ENCODE data around the gene COG3. TPM values are rescaled to one million over a fixed set of nuclear protein-coding genes. Genes with fewer than 3 reads are reported as not detected.

The COG3 gene
- total RNA-seq, 1 donor from 2014 or later: 23.1 TPM

- no peak for DNase-seq (ENCODE audit: low spot score)
- no peaks in the 10 kb centered on the region for H3K27me3 Mint-ChIP-seq (ENCODE audit: unreplicated experiment)
- H3K36me3 Mint-ChIP-seq (ENCODE audit: low read depth, unreplicated experiment): peaks cover 27% of the 10 kb centered on the region
- no peaks in the 10 kb centered on the region for H3K9me3 Mint-ChIP-seq (ENCODE audit: unreplicated experiment)
- no peak overlapping the region for H3K27ac Mint-ChIP-seq (ENCODE audit: unreplicated experiment)
- no peak overlapping the region for H3K4me3 Mint-ChIP-seq (ENCODE audit: unreplicated experiment)
- H3K4me1 Mint-ChIP-seq (ENCODE audit: unreplicated experiment): peaks cover 5% of the 10 kb centered on the region
- TF ChIP-seq, protein P1, sequence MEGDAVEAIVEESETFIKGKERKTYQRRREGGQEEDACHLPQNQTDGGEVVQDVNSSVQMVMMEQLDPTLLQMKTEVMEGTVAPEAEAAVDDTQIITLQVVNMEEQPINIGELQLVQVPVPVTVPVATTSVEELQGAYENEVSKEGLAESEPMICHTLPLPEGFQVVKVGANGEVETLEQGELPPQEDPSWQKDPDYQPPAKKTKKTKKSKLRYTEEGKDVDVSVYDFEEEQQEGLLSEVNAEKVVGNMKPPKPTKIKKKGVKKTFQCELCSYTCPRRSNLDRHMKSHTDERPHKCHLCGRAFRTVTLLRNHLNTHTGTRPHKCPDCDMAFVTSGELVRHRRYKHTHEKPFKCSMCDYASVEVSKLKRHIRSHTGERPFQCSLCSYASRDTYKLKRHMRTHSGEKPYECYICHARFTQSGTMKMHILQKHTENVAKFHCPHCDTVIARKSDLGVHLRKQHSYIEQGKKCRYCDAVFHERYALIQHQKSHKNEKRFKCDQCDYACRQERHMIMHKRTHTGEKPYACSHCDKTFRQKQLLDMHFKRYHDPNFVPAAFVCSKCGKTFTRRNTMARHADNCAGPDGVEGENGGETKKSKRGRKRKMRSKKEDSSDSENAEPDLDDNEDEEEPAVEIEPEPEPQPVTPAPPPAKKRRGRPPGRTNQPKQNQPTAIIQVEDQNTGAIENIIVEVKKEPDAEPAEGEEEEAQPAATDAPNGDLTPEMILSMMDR (IDR thresholded peaks at IDR 0.05; ENCODE audit: unreplicated experiment): no peak
These were observed 57.8 kb downstream of the COG3 start for GRCh38 chr13:45522571-45522970.

DNA sequence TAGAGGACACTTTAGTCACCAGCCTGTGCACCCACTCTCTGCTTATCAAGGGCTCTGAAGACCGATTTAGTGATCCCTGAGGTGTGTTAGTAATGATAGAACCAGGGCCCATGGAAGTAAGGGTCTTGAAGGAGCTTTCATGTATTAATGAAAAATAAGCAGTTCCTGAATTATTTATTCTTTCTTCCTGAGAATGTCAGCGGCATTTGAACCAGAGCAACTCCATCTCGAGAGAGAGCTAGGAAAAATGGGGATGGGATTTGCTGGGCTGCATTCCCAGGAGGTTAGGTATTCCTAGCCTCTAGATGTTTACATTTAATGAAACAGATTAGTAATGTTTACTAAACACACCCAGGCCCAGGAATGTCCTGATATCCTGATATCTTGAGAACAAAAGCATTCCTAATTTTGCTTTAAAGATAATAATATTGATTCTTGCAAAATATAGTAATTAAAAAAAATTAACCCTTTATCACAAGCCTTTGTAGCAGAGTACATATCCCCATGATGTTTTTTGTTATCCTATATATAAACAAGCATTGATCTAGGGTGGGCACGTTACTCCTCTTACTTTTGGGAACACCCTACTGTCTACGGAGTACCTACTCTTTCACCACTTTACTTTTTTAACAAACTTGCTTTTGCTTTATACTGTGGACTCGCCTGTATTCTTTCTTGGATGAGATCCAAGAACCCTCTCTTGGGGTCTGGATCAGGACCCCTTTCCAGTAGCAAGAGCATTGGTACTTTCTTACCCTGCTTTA lies 63.1 kb downstream of the COG3 start:
- H3K27me3 Mint-ChIP-seq (ENCODE audit: unreplicated experiment): no peaks in the 10 kb centered on the region
- peaks cover 2% of the 10 kb centered on the region for H3K4me1 Mint-ChIP-seq (ENCODE audit: unreplicated experiment)
- peaks cover 15% of the 10 kb centered on the region for H3K36me3 Mint-ChIP-seq (ENCODE audit: low read depth, unreplicated experiment)

DNA sequence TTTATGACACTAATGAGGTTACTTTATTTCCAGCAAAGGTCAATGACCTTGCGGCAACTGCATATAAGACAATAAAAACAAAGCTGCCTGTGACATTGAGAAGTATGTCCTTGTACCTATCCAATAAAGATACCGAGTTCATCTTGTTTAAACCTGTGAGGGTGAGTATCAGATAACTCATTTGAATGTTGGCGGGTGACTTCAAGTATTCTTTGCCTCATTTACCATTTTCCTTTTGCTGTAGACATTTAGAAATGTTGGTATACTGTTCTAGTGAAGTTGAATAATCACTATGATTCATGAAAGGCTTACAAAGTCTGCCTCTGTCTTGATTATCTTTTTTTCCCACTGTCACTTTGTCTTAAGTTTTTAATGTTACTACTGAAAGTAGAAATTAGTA lies 65.0 kb downstream of the COG3 start:
- Mint-ChIP-seq H3K4me1 (ENCODE audit: unreplicated experiment) (peaks cover 2% of the 10 kb centered on the region), H3K27ac (ENCODE audit: unreplicated experiment) (no peak overlapping the region), H3K27me3 (ENCODE audit: unreplicated experiment) (no peaks in the 10 kb centered on the region), H3K36me3 (ENCODE audit: low read depth, unreplicated experiment) (peaks cover 24% of the 10 kb centered on the region), H3K9me3 (ENCODE audit: unreplicated experiment) (no peaks in the 10 kb centered on the region), H3K4me3 (ENCODE audit: unreplicated experiment) (no peak overlapping the region)
- DNase-seq (ENCODE audit: low spot score): no peak
- TF ChIP-seq, protein P1 (IDR thresholded peaks at IDR 0.05; ENCODE audit: unreplicated experiment): no peak

More for the DNA sequence above, 63.1 kb downstream of the COG3 start:
- no peaks in the 10 kb centered on the region for H3K9me3 Mint-ChIP-seq (ENCODE audit: unreplicated experiment)
- H3K4me3 Mint-ChIP-seq (ENCODE audit: unreplicated experiment): no peak overlapping the region
- H3K27ac Mint-ChIP-seq (ENCODE audit: unreplicated experiment): peak overlapping the region; percentile 36
- TF ChIP-seq, protein P1 (IDR thresholded peaks at IDR 0.05; ENCODE audit: unreplicated experiment): no peak
- no peak for DNase-seq (ENCODE audit: low spot score)

- TF ChIP-seq, protein P1 (IDR thresholded peaks at IDR 0.05; ENCODE audit: unreplicated experiment): no peak
- peaks cover 2% of the 10 kb centered on the region for H3K4me1 Mint-ChIP-seq (ENCODE audit: unreplicated experiment)
- H3K4me3 Mint-ChIP-seq (ENCODE audit: unreplicated experiment): no peak overlapping the region
- no peak overlapping the region for H3K27ac Mint-ChIP-seq (ENCODE audit: unreplicated experiment)
- H3K27me3 Mint-ChIP-seq (ENCODE audit: unreplicated experiment): no peaks in the 10 kb centered on the region
- no peak for DNase-seq (ENCODE audit: low spot score)
- H3K36me3 Mint-ChIP-seq (ENCODE audit: low read depth, unreplicated experiment): peaks cover 20% of the 10 kb centered on the region
- H3K9me3 Mint-ChIP-seq (ENCODE audit: unreplicated experiment): no peaks in the 10 kb centered on the region
These were observed 69.9 kb downstream of the COG3 start for GRCh38 chr13:45534604-45535003.

GRCh38 chr13:45536224-45536623 lies 71.5 kb downstream of the COG3 start:
- DNase-seq (ENCODE audit: low spot score): no peak
- H3K27me3 Mint-ChIP-seq (ENCODE audit: unreplicated experiment): peaks cover 3% of the 10 kb centered on the region
- peaks cover 20% of the 10 kb centered on the region for H3K36me3 Mint-ChIP-seq (ENCODE audit: low read depth, unreplicated experiment)
- TF ChIP-seq, protein P1 (IDR thresholded peaks at IDR 0.05; ENCODE audit: unreplicated experiment): no peak
- no peak overlapping the region for H3K4me3 Mint-ChIP-seq (ENCODE audit: unreplicated experiment)
- H3K27ac Mint-ChIP-seq (ENCODE audit: unreplicated experiment): no peak overlapping the region
- H3K9me3 Mint-ChIP-seq (ENCODE audit: unreplicated experiment): no peaks in the 10 kb centered on the region
- H3K4me1 Mint-ChIP-seq (ENCODE audit: unreplicated experiment): peaks cover 6% of the 10 kb centered on the region
